ENCODE measurements around the gene CUTA. TPM values are rescaled to one million over a fixed set of nuclear protein-coding genes. Genes with fewer than 3 reads are reported as not detected.

Gene CUTA
- total RNA-seq, 2 donors from 2014 or later = 114 to 126 TPM

- intact Hi-C loops (cut with DNase I) = no loop called here
- ATAC-seq = no peak
Measured at GRCh38 chr6:33427585-33428223, 9.8 kb upstream of the CUTA start.

GRCh38 chr6:33426590-33427511 lies 8.9 kb upstream of the CUTA start:
- no peak for ATAC-seq
- intact Hi-C loops (cut with DNase I) = no loop called here
- no peak for DNase-seq

More at GRCh38 chr6:33427585-33428223, 9.8 kb upstream of the CUTA start:
- DNase-seq = peak; percentile 64

GRCh38 chr6:33425668-33426577 lies 8.0 kb upstream of the CUTA start:
- DNase-seq = peak; percentile 90
- intact Hi-C loops (cut with DNase I) = no loop called here
- peak; percentile 85 to 89 for ATAC-seq

GRCh38 chr6:33424855-33425667 lies 7.2 kb upstream of the CUTA start:
- intact Hi-C loops (cut with DNase I) = no loop called here
- ATAC-seq (peak in 1 of 2 donors; percentile 3), DNase-seq (no peak)

GRCh38 chr6:33423777-33424176 lies 5.9 kb upstream of the CUTA start:
- intact Hi-C loops (cut with DNase I) = no loop called here
- ATAC-seq = no peak
- DNase-seq = no peak

- ATAC-seq = no peak
- no peak for DNase-seq
- intact Hi-C loops (cut with DNase I) = no loop called here
Measured at GRCh38 chr6:33421344-33421643, 3.4 kb upstream of the CUTA start.

GRCh38 chr6:33420491-33421343 lies 2.8 kb upstream of the CUTA start:
- ATAC-seq (no peak), DNase-seq (no peak)
- intact Hi-C loops (cut with DNase I) = no loop called here

- DNase-seq (peak; percentile 73), ATAC-seq (peak in 1 of 2 donors; percentile 22)
- intact Hi-C loops (cut with DNase I) = no loop called here
Measured at GRCh38 chr6:33419580-33420490, 1.9 kb upstream of the CUTA start, which contains the start of gene SYNGAP1. Gene SYNGAP1, plus strand, starts transcription at chr6:33420065. Its CDS starts 200 bp downstream, at chr6:33420265.

GRCh38 chr6:33418690-33419291 lies 884 bp upstream of the CUTA start:
- intact Hi-C loops (cut with DNase I) = no loop called here
- no peak for DNase-seq
- peak; percentile 1 to 2 for ATAC-seq

GRCh38 chr6:33417128-33417902 lies 592 bp downstream of the CUTA start:
- intact Hi-C loops (cut with DNase I) = no loop called here
- no peak for DNase-seq
- peak in 1 of 2 donors; percentile 33 for ATAC-seq

GRCh38 chr6:33416386-33417127 lies 1.4 kb downstream of the CUTA start:
- intact Hi-C loops (cut with DNase I) = no loop called here
- ATAC-seq = no peak
- no peak for DNase-seq

- ATAC-seq = no peak
- intact Hi-C loops (cut with DNase I) = no loop called here
- DNase-seq = no peak
Measured at GRCh38 chr6:33415831-33416230, 2.1 kb downstream of the CUTA start.

GRCh38 chr6:33414592-33415271 lies 3.2 kb downstream of the CUTA start:
- no peak for DNase-seq
- intact Hi-C loops (cut with DNase I) = no loop called here
- no peak for ATAC-seq

All from left cardiac atrium (tissue), 4 donors.